Dermis microvascular lymphatic vessel endothelial cell (primary cell): ENCODE data around the gene MAP3K6. TPM values are rescaled to one million over a fixed set of nuclear protein-coding genes. Genes with fewer than 3 reads are reported as not detected.
"Not testable (repeated sequence)": the region's sequence is repeated elsewhere in the genome, so short reads cannot be mapped to it uniquely, and the experiment has no call there.

Experiments used
- DNase-seq, 2 donors: peaks; one replicate each; pipeline versions ENCODE4 v3.0.0 to v3.0.0-alpha.2; 2010; ENCODE audit warnings: low read depth in 2 of 2
- total RNA-seq: library from RNA; depleted of rRNA; stranded (reverse); fragments of >200 nt; gene quantifications from 2 replicates; pipeline ENCODE4 v1.2.1, GENCODE V29; 2014

Gene MAP3K6
- total RNA-seq, 1 donor from 2014 or later: 3.3 TPM

- DNase-seq: no peak
These were observed 31.8 kb upstream of the MAP3K6 start for GRCh38 chr1:27398405-27399149.

GRCh38 chr1:27397749-27398148 is 31.0 kb upstream of the MAP3K6 start:
- DNase-seq: no peak

- DNase-seq: no peak
These were observed 30.3 kb upstream of the MAP3K6 start for GRCh38 chr1:27397110-27397509.

- peak; percentile 32 to 53 for DNase-seq
These were observed 28.9 kb upstream of the MAP3K6 start for GRCh38 chr1:27395441-27396195.

- no peak for DNase-seq
These were observed 28.2 kb upstream of the MAP3K6 start for GRCh38 chr1:27394925-27395324.

GRCh38 chr1:27394282-27394658 is 27.5 kb upstream of the MAP3K6 start:
- no peak for DNase-seq

- DNase-seq: no peak
These were observed 27.0 kb upstream of the MAP3K6 start for GRCh38 chr1:27393641-27394281.

- DNase-seq: no peak
These were observed 26.2 kb upstream of the MAP3K6 start for GRCh38 chr1:27392778-27393635.

- DNase-seq: peak; percentile 78 to 95
These were observed 25.5 kb upstream of the MAP3K6 start, which contains the start of gene GPR3 for GRCh38 chr1:27392096-27392777. Gene GPR3 (plus strand): TSS chr1:27392622. CDS start chr1:27393799, 1,177 bp downstream.

- DNase-seq: peak; percentile 66 to 85
These were observed 24.8 kb upstream of the MAP3K6 start for GRCh38 chr1:27391511-27392095.

- peak in 1 of 2 donors; percentile 55 for DNase-seq
These were observed 21.7 kb upstream of the MAP3K6 start for GRCh38 chr1:27388337-27389005.

GRCh38 chr1:27384797-27385196 is 18.0 kb upstream of the MAP3K6 start:
- not testable (repeated sequence) for DNase-seq

- no peak for DNase-seq
These were observed 16.9 kb upstream of the MAP3K6 start for GRCh38 chr1:27383661-27384060.

- DNase-seq: no peak
These were observed 16.4 kb upstream of the MAP3K6 start, which contains the start of gene CD164L2 for GRCh38 chr1:27383039-27383605. Gene CD164L2 (minus strand): TSS chr1:27383333. CDS start chr1:27383239, 94 bp downstream.

GRCh38 chr1:27381969-27382762 is 15.4 kb upstream of the MAP3K6 start:
- no peak for DNase-seq

- no peak for DNase-seq
These were observed 14.3 kb upstream of the MAP3K6 start for GRCh38 chr1:27380766-27381733.

- no peak for DNase-seq
These were observed 13.5 kb upstream of the MAP3K6 start for GRCh38 chr1:27380224-27380623.
